GM23338 (cell line): ENCODE results near the gene SNU13. TPM values are rescaled to one million over a fixed set of nuclear protein-coding genes. Genes with fewer than 3 reads are reported as not detected.

Source experiments
- ATAC-seq: fragments of 200-7000 bp; cut with Tn5 transposase; 3 replicates; pipeline ENCODE4 v1.9.1; 2020
- DNase-seq: peaks from one replicate; pipeline ENCODE4 v3.0.0-alpha.2; 2015; ENCODE audit warnings: low spot score
- H2AFZ ChIP-seq: fragments of 200-600 bp; sonication (generic); 2 replicates; pipeline ENCODE4 v1.8.0; 2016; ENCODE audit warnings: antibody characterized with exemption, mild to moderate bottlenecking, moderate library complexity
- H3F3A ChIP-seq: fragments of 200-600 bp; sonication (generic); replicated peaks from 2 replicates; pipeline ENCODE4 v1.8.0; 2017; ENCODE audit warnings: antibody characterized with exemption, mixed run types, low read depth
- H3K27ac ChIP-seq: fragments of 200-600 bp; sonication (generic); 2 replicates; pipeline ENCODE4 v1.6.1; 2016; ENCODE audit warnings: low read depth
- H3K27me3 ChIP-seq: fragments of 200-600 bp; sonication (generic); 2 replicates; pipeline ENCODE4 v1.8.0; 2016; ENCODE audit warnings: mild to moderate bottlenecking, mixed run types, moderate library complexity; ENCODE audit not compliant: insufficient read depth
- H3K36me3 ChIP-seq: fragments of 200-600 bp; sonication (generic); 2 replicates; pipeline ENCODE4 v1.8.0; 2016; ENCODE audit warnings: mild to moderate bottlenecking; ENCODE audit not compliant: insufficient read depth
- H3K4me1 ChIP-seq: fragments of 200-600 bp; sonication (generic); 2 replicates; pipeline ENCODE4 v1.8.0; 2016; ENCODE audit warnings: mild to moderate bottlenecking, moderate library complexity; ENCODE audit not compliant: insufficient read depth
- H3K4me2 ChIP-seq: fragments of 200-600 bp; sonication (generic); 2 replicates; pipeline ENCODE4 v1.7.1; 2017; ENCODE audit warnings: mixed run types
- H3K4me3 ChIP-seq: fragments of 200-600 bp; sonication (generic); 2 replicates; pipeline ENCODE4 v1.6.1; 2016; ENCODE audit warnings: mixed run types
- H3K79me2 ChIP-seq: fragments of 200-600 bp; sonication (generic); replicated peaks from 2 replicates; pipeline ENCODE4 v1.8.0; 2017; ENCODE audit warnings: mild to moderate bottlenecking; ENCODE audit not compliant: insufficient read depth
- H3K9me2 ChIP-seq: fragments of 200-600 bp; sonication (generic); 2 replicates; pipeline ENCODE4 v1.8.0; 2017; ENCODE audit not compliant: insufficient read depth
- H4K20me1 ChIP-seq: fragments of 200-600 bp; sonication (generic); replicated peaks from 2 replicates; pipeline ENCODE4 v1.8.0; 2017; ENCODE audit warnings: mild to moderate bottlenecking; ENCODE audit not compliant: insufficient read depth
- H3K27ac Mint-ChIP-seq: 2 replicates; pipeline ENCODE4 v1.8.0; 2020; ENCODE audit warnings: inconsistent platforms, mild to moderate bottlenecking, moderate library complexity, mixed read lengths
- H3K27me3 Mint-ChIP-seq: 3 replicates; pipeline ENCODE4 v1.8.0; 2022; ENCODE audit warnings: low read depth, mild to moderate bottlenecking, moderate library complexity, mixed read lengths, inconsistent platforms; ENCODE audit not compliant: insufficient read depth, poor library complexity
- H3K36me3 Mint-ChIP-seq: 3 replicates; pipeline ENCODE4 v1.8.0; 2021; ENCODE audit warnings: low read depth, mild to moderate bottlenecking, inconsistent platforms, moderate library complexity, mixed read lengths
- H3K4me1 Mint-ChIP-seq: 3 replicates; pipeline ENCODE4 v1.8.0; 2020; ENCODE audit warnings: mild to moderate bottlenecking, inconsistent platforms, mixed read lengths
- H3K4me3 Mint-ChIP-seq: 3 replicates; pipeline ENCODE4 v1.8.0; 2021; ENCODE audit warnings: moderate library complexity, mild to moderate bottlenecking, inconsistent platforms, mixed read lengths
- H3K9me3 Mint-ChIP-seq: 3 replicates; pipeline ENCODE4 v1.8.0; 2020; ENCODE audit warnings: moderate library complexity, mild to moderate bottlenecking, inconsistent platforms, mixed read lengths
- EZH2 ChIP-seq: fragments of 200-600 bp; sonication (generic); IDR thresholded peaks from one replicate; pipeline ENCODE4 v1.8.0; 2017; ENCODE audit warnings: antibody characterized with exemption, mild to moderate bottlenecking, low read depth; ENCODE audit not compliant: unreplicated experiment
- EZH2phosphoT487 ChIP-seq: fragments of 200-600 bp; sonication (generic); IDR thresholded peaks from one replicate; pipeline ENCODE4 v1.8.1; 2018; ENCODE audit warnings: antibody characterized with exemption; ENCODE audit not compliant: unreplicated experiment
- JUNB ChIP-seq: IDR thresholded peaks from one replicate; pipeline ENCODE4 v1.6.1; 2016; ENCODE audit warnings: antibody characterized with exemption; ENCODE audit not compliant: unreplicated experiment
- NANOG ChIP-seq: IDR thresholded peaks from 2 replicates; pipeline ENCODE4 v1.6.1; 2016; ENCODE audit warnings: antibody characterized with exemption, borderline replicate concordance
- POLR2AphosphoS5 ChIP-seq: IDR thresholded peaks from 2 replicates; pipeline ENCODE4 v1.6.1; 2016; ENCODE audit warnings: antibody characterized with exemption, low read depth
- ZNF114 ChIP-seq: fragments of 250-450 bp; sonication (Bioruptor Pico); IDR thresholded peaks from 2 replicates; pipeline ENCODE4 v1.5.0; 2020; ENCODE audit warnings: mild to moderate bottlenecking, moderate library complexity
- ZNF331 ChIP-seq: fragments of 250-450 bp; sonication (Bioruptor Pico); IDR thresholded peaks from 2 replicates; pipeline ENCODE4 v1.5.0; 2020; ENCODE audit warnings: low read depth, mild to moderate bottlenecking, moderate library complexity
- polyA plus RNA-seq: library from polyadenylated mRNA; unstranded; fragments of >200 nt; fragmentation: Nextera tagmentation; extraction: Ambion mirVana; gene quantifications from 2 replicates; pipeline ENCODE4 v1.2.1, GENCODE V29; 2016
- total RNA-seq: library from RNA; depleted of rRNA; stranded (reverse); fragments of >200 nt; shearing (Covaris generic); gene quantifications from 2 replicates; pipeline ENCODE4 v1.2.3, GENCODE V29; 2014
- TF ChIP-seq, protein P1 (sequence below), 2 experiments: fragments of 200-600 bp in 1 of 2; sonication (generic) in 1 of 2; conservative IDR thresholded peaks; 2 replicates each; pipeline versions ENCODE4 v1.5.1 to v1.6.1; 2016 to 2017; ENCODE audit warnings: antibody characterized with exemption in 2 of 2, low read depth in 2 of 2, mild to moderate bottlenecking in 2 of 2, moderate library complexity in 1 of 2
- TF ChIP-seq, protein P2 (sequence below): IDR thresholded peaks from 2 replicates; pipeline ENCODE4 v1.6.1; 2016; ENCODE audit warnings: antibody characterized with exemption

The SNU13 gene
- total and polyA plus RNA-seq, 2 experiments from 2014 or later, result 163 to 464 TPM

GRCh38 chr22:41722496-41722895, 33.8 kb upstream of the SNU13 start:
- Histone ChIP-seq H3K9me2 (no peaks in the 10 kb centered on the region), H3K36me3 (no peaks in the 10 kb centered on the region), H4K20me1 (no peaks in the 10 kb centered on the region), H3K27me3 (no peaks in the 10 kb centered on the region), H3K4me3 (no peak overlapping the region), H3F3A (no peaks in the 10 kb centered on the region), H3K79me2 (no peaks in the 10 kb centered on the region), H3K4me2 (no peak overlapping the region), H3K27ac (no peak overlapping the region), H2AFZ (no peak overlapping the region), H3K4me1 (no peaks in the 10 kb centered on the region)
- TF ChIP-seq ZNF114 (CRISPR knock-in tag) (no peak), EZH2phosphoT487 (no peak), EZH2 (no peak), NANOG (no peak)
- TF ChIP-seq, protein P1, sequence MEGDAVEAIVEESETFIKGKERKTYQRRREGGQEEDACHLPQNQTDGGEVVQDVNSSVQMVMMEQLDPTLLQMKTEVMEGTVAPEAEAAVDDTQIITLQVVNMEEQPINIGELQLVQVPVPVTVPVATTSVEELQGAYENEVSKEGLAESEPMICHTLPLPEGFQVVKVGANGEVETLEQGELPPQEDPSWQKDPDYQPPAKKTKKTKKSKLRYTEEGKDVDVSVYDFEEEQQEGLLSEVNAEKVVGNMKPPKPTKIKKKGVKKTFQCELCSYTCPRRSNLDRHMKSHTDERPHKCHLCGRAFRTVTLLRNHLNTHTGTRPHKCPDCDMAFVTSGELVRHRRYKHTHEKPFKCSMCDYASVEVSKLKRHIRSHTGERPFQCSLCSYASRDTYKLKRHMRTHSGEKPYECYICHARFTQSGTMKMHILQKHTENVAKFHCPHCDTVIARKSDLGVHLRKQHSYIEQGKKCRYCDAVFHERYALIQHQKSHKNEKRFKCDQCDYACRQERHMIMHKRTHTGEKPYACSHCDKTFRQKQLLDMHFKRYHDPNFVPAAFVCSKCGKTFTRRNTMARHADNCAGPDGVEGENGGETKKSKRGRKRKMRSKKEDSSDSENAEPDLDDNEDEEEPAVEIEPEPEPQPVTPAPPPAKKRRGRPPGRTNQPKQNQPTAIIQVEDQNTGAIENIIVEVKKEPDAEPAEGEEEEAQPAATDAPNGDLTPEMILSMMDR (conservative IDR thresholded peaks at IDR 0.05; ENCODE audit: low read depth in 2 of 2), result no peak
- TF ChIP-seq, protein P2, sequence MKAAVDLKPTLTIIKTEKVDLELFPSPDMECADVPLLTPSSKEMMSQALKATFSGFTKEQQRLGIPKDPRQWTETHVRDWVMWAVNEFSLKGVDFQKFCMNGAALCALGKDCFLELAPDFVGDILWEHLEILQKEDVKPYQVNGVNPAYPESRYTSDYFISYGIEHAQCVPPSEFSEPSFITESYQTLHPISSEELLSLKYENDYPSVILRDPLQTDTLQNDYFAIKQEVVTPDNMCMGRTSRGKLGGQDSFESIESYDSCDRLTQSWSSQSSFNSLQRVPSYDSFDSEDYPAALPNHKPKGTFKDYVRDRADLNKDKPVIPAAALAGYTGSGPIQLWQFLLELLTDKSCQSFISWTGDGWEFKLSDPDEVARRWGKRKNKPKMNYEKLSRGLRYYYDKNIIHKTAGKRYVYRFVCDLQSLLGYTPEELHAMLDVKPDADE, result no peak
- Mint-ChIP-seq H3K4me1 (no peaks in the 10 kb centered on the region), H3K27me3 (no peaks in the 10 kb centered on the region), H3K36me3 (no peaks in the 10 kb centered on the region), H3K27ac (no peak overlapping the region), H3K4me3 (no peak overlapping the region), H3K9me3 (no peaks in the 10 kb centered on the region)
- no peak for ATAC-seq
- DNase-seq, result no peak

DNA sequence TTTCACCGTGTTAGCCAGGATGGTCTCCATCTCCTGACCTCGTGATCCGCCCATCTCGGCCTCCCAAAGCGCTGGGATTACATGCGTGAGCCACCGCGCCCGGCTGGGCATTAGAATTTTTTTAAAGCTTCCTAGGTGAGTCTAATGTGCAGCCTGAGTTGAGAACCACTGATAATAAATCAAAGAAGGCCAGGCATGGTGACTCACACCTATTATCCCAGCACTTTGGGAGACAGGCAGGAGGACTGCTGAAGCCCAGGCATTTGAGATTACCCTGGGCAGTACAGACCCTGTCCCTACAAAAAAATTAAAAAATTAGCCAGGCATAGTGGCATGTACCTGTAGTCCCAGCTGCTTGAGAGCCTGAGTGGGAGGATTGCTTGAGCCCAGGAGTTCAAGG, 24.3 kb upstream of the SNU13 start:
- Histone ChIP-seq H3K4me3 (no peak overlapping the region), H3K27me3 (no peaks in the 10 kb centered on the region), H3K36me3 (no peaks in the 10 kb centered on the region), H3F3A (no peaks in the 10 kb centered on the region), H3K27ac (no peak overlapping the region), H3K4me1 (no peaks in the 10 kb centered on the region), H3K9me2 (no peaks in the 10 kb centered on the region), H3K4me2 (no peak overlapping the region), H2AFZ (no peak overlapping the region), H4K20me1 (no peaks in the 10 kb centered on the region; the same call in 1 of the 2 replicates), H3K79me2 (no peaks in the 10 kb centered on the region)
- H3K4me1 Mint-ChIP-seq, result no peaks in the 10 kb centered on the region
- no peak for TF ChIP-seq ZNF331 (CRISPR knock-in tag)
- no peaks in the 10 kb centered on the region for H3K36me3 Mint-ChIP-seq
- H3K9me3 Mint-ChIP-seq, result no peaks in the 10 kb centered on the region
- H3K27ac Mint-ChIP-seq, result no peak overlapping the region
- ATAC-seq (no peak), DNase-seq (no peak)
- peaks cover 6% of the 10 kb centered on the region for H3K27me3 Mint-ChIP-seq
- H3K4me3 Mint-ChIP-seq, result no peak overlapping the region

DNA sequence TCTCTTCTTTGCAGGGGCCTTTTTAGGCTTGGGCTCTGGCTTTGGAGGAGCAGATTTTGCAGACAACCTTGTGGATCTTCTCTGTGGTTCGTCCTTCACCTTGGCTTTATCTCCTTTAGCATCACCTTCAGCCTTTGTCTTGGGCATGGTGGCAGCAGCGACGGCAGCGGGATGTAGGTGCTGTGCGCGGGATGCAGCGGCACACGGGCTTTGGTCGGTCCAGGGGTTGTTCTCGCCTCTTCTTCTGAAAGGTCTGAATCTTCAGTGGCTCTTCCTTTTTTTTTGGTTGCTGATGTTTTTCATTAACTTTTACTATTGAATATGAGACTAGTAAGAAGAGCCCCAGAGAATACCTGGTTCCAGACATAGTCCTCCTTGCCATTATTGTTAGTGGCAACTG, 20.7 kb upstream of the SNU13 start:
- Histone ChIP-seq H3F3A (no peaks in the 10 kb centered on the region), H3K4me3 (no peak overlapping the region), H3K4me1 (no peaks in the 10 kb centered on the region), H3K36me3 (no peaks in the 10 kb centered on the region), H2AFZ (no peak overlapping the region), H3K4me2 (no peak overlapping the region), H3K27ac (no peak overlapping the region), H3K9me2 (no peaks in the 10 kb centered on the region), H3K27me3 (no peaks in the 10 kb centered on the region), H3K79me2 (no peaks in the 10 kb centered on the region), H4K20me1 (no peaks in the 10 kb centered on the region; the same call in 1 of the 2 replicates)
- peaks cover 4% of the 10 kb centered on the region for H3K27me3 Mint-ChIP-seq
- TF ChIP-seq EZH2phosphoT487 (no peak), POLR2AphosphoS5 (no peak), JUNB (no peak), EZH2 (no peak)
- TF ChIP-seq, protein P2, result no peak
- DNase-seq (no peak), ATAC-seq (no peak)
- no peak overlapping the region for H3K4me3 Mint-ChIP-seq
- H3K27ac Mint-ChIP-seq, result no peak overlapping the region
- H3K9me3 Mint-ChIP-seq, result no peaks in the 10 kb centered on the region
- no peaks in the 10 kb centered on the region for H3K4me1 Mint-ChIP-seq
- no peaks in the 10 kb centered on the region for H3K36me3 Mint-ChIP-seq
